GM19438 (cell line): ENCODE data around the gene TGM2.

Experiments used
- ATAC-seq: cut with Tn5 transposase; IDR thresholded peaks from one replicate; pipeline ENCODE4 v1.9.1; 2021; ENCODE audit warnings: low read depth; ENCODE audit not compliant: unreplicated experiment

Gene TGM2

DNA sequence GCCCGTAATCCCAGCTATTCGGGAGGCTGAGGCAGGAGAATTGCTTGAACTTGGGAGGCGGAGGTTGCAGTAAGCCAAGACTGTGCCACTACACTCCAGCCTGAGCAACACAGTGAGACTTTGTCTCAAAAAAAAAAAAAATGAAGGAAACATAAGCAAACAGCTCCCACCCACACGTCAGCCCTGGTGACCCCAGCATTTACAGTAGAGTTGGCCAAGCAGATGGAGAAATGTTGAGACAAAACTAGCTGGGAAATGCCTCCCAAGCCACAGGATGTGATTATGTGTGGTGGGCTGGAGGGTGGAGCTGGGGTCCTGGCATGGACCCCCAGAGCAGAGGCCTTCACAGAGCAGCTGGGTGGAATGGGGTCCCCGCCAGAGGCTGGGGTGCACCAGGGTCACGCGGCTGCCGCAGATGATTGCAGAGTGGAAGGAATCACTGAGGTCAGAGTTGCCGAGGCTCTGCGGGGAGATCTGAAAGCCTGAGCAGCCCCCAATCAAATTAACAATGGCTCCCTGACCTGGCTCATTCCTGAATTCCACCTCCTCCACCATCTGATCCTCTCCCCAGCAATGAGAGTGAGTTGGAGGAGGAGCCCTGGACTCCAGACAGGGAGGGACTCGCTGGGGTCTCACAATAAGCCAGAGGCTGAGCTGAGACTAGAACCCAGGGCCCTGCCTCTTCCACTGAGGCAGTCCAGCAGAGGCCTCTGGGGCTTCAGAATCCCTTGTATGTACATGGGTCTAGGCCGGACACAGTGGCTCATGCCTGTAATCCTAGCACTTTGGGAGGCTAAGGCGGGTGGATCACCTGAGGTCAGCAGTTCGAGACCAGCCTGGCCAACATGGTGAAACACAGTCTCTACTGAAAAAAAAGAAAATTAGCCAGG, 34.7 kb upstream of the TGM2 start:
- ATAC-seq, result no peak

DNA sequence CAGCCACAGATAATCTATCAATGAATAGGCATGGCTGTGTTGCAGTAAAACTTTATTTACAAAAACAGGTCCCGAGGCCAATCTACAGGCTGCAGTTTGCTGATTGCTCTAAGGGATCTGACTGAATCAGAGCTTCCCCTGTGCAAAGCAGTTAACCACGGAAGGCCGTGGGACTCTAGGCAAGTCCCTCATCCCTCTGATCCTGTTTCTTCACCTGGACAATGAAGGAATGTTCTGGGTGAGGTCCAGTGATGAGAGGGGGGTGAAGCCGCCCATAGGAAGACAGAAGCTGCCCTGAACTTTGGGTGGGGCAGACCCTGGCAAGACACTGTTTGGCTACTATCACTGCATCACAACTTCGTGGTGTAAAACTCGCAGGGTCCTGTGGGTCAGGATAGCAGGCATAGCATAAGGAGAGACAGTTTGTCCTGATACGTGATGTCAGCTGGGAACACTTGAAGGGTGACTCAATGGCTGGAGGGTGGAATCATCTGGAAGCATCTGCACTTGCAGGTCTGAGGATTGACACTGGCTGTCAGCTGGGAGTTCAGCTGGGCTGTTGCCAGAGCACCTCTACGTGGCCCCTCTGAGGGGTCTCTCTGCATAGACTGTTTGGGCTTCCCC, 33.3 kb upstream of the TGM2 start:
- ATAC-seq, result no peak

- ATAC-seq, result no peak
These were observed 32.5 kb upstream of the TGM2 start for GRCh38 chr20:38197619-38198018.

GRCh38 chr20:38197217-38197616, 32.1 kb upstream of the TGM2 start:
- no peak for ATAC-seq

GRCh38 chr20:38196592-38196991, 31.5 kb upstream of the TGM2 start:
- no peak for ATAC-seq

DNA sequence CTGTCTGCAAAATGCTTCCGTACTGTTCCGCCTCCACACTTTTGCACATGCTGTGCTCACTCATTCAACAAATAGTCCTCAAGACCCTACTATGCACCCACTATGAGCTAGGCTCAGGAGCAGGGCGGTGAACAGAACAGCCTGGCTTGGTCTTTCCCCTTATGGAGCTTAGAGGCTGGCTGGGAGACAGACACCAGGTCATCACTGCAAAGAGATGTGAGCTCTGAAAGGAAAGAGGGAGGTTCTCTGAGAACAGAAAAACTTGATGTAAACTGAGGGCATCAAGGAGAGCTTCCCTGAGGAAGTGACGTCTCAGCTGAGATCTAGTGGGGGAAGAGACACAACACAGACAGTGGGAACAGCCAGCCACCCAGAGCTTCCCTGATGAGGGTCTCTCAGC, 31.0 kb upstream of the TGM2 start:
- ATAC-seq, result no peak

DNA sequence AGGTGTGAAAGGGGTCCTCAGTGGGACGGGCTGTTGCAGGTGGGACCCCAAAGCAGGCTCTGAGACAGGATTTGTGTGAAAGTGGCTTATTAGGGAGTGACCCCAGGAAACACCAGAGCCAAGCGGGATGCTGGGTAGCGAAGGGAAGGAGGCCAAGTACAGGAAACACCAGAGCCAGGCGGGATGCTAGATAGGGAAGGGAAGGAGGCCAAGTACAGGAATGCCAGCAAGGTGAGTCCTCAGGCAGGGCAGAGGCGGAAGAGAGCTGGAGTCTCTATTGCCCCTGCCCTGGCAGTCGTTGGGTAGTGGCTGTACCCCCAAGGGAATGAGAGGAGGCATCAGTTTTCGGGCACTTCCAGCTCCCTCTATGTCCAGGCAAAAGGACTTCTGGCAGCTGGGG, 30.5 kb upstream of the TGM2 start:
- no peak for ATAC-seq

- no peak for ATAC-seq
These were observed 30.0 kb upstream of the TGM2 start for GRCh38 chr20:38194971-38195504.

GRCh38 chr20:38193586-38194105, 28.6 kb upstream of the TGM2 start:
- no peak for ATAC-seq

GRCh38 chr20:38192323-38192885, 27.3 kb upstream of the TGM2 start:
- ATAC-seq, result no peak

GRCh38 chr20:38191654-38192053, 26.6 kb upstream of the TGM2 start:
- ATAC-seq, result no peak

DNA sequence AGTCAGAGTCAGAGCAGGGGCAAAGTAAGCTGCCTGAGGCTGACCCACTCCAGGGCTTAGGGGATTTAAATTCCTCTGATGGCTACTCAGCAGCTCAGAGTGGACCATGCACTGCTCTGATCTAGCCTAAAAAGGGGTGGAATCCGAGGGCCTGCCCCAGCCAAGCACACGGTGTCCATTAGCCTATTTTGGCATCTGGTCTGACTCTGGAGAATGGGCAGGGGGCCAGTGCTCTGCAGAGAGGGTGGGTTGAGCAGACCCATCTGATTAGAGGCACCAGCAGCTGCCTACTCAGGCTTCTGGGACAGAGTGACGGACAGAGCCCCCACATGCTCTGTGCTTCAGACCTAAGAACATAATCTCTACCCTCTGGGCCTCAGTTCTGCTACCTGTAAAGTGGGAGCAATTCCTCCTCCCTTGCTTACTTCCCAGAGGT, 25.9 kb upstream of the TGM2 start:
- no peak for ATAC-seq

DNA sequence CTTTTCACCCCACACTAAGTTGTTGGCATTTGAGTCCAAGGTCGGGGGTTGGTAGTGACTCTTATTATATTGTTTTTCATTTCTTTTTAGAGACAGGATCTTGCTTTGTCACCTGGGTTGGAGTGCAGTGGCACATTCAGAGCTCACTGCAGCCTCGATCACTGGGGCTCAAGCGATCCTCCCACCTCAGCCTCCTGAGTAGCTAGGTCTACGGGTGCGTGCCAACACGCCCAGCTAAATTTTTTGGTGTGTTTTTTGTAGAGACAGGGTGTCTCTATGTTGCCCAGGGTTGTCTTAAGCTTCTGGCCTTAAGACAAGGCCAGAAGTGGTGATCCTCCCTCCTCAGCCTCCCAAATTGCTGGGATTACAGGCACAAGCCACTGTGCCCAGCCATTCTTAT, 25.1 kb upstream of the TGM2 start:
- ATAC-seq, result no peak

DNA sequence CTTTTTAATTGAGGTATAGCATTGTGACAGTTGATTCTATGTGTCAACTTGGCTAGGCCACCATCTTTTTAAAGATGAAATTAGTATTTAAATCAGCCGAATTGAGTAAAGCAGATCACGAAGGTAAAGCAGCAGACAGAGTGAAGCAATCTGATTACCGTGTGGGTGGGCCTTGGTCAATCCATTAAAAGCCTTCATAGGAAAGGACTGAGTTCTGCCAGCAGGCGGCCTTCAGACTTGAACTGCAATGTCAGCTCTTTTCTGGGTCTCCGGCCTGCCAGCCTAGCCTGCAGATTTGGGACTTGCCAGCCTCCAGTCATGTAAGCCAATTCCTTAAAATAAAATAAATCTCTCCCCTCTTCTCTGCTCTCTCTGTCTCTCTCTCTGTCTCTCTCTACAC, 22.4 kb upstream of the TGM2 start:
- ATAC-seq, result no peak

GRCh38 chr20:38186788-38187221, 21.7 kb upstream of the TGM2 start:
- no peak for ATAC-seq

- ATAC-seq, result no peak
These were observed 19.0 kb upstream of the TGM2 start for GRCh38 chr20:38184101-38184500.

DNA sequence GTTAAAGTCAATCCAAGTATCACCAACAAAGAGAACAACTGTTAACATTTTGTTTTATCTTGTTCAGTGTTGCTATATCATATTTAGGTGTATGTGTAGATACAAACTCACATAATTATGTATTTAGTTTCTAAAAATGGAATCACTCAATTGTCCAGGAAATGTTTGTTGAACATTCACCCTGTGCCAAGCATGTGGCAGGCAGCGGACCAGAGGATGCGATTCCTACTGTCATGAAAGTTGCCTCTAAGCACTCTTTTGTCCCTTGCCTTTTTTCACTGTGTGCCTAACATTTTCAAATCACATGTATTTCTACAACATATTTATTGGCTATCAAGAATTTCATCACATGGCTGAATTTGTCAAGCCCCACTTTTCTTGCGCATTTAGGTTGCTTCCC, 16.9 kb upstream of the TGM2 start:
- no peak for ATAC-seq

GRCh38 chr20:38181207-38181801, 16.2 kb upstream of the TGM2 start:
- ATAC-seq, result peak; percentile 62

DNA sequence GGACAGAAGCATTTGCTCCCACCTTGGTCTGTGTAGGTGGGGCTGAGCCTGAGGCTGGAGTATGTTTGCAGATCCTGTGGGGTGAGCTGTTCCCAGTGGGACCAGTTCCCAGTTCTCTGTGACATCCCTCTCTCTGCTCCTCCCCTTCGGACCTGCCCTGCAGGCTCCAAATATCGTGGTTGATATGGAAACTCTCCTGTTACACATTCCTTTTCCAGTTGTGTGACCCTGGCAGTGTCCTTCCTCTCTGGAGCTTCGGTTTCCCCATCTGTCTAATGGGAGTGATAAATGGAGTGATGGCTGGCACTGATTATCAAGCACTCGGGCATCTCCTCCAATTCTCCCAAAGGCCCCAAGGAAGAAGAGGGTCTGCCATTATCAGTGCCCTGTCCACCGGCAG, 15.7 kb upstream of the TGM2 start:
- no peak for ATAC-seq

DNA sequence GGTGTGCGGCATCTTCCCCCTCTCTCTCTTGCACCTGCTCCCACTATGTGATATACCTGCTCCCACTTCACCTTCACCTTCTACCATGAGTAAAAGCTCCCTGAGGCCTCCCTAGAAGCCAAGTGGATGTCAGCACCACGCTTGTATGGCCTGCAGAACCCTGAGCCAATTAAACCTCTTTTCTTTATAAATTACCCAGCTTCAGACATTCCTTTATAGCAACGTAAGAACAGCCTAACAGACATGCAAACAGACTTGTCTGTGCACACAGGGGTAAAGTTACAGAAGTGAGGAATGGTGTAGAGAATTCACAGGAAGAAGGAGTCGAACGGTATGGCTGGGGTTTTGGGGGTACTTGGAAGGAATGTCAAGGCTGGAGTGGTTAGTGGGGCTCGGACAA, 14.8 kb upstream of the TGM2 start:
- no peak for ATAC-seq

- ATAC-seq, result no peak
These were observed 13.5 kb upstream of the TGM2 start for GRCh38 chr20:38178581-38178980.
